Jurkat, Clone E6-1 (cell line): ENCODE measurements around the gene NRSN2.
"Not testable (repeated sequence)": the region's sequence is repeated elsewhere in the genome, so short reads cannot be mapped to it uniquely, and the experiment has no call there.

Experiments used
- DNase-seq: peaks from one replicate; pipeline ENCODE4 v3.0.0-alpha.2; 2011; ENCODE audit warnings: low read depth, low spot score
- H3K4me3 ChIP-seq: 2 replicates; pipeline ENCODE4 v1.5.1; 2011; ENCODE audit warnings: mild to moderate bottlenecking, low read length, control low read depth, moderate library complexity

NRSN2 gene

DNA sequence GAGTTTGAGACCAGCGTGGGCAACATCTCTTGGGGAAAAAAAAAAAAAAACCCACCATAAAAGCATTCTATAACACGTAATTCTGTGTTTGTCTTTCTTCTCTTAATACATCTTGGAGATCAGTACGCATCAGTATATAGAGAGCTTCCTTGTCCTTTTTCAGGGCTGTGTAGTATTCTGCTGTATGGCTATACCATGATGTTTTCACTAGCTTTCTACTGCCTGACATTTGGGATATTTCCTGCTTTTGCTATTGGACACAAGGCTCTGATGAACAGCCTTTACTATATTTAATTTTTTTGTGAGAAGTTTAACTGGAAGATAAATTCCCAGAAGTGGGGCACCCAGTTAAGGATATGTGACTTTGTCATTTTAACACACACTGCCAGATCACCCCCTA lies 40.6 kb downstream of the NRSN2 start:
- no peak overlapping the region for H3K4me3 ChIP-seq
- no peak for DNase-seq

DNA sequence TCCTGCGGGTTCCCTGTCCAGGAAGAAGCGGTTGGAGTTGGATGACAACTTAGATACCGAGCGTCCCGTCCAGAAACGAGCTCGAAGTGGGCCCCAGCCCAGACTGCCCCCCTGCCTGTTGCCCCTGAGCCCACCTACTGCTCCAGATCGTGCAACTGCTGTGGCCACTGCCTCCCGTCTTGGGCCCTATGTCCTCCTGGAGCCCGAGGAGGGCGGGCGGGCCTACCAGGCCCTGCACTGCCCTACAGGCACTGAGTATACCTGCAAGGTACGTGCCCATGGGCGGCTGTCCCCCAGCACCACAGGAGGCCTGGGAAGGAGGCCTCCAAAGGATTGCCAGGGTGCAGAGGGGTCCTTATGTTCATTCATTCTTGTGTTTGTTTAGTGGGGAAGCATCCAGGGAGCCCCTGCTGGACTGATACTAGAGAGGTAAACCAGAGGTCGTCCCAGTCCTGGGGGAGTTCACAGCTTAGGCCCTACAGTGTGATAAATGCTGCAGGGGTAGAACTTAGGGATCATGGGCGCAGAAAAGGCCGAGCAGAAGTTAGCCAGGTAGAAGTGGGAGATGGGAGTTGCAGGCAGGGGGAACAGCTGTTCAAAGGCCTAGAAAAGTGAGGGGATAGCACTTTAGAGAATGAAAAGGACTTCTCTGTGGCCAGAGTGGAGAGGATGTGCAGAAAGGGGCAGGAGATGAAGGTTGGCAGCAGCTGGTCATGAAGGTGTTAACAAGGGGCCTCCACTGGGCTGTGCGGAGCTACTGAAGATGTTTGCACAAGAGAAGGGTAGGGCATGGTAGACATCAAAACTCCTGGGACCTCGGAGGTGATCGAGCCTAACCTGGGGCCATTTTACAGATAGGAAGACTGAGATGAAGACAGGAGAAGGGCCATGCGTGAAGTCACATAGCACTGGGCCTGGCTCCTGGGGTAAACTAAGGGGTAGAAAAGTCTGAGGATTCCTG lies 41.4 kb downstream of the NRSN2 start:
- H3K4me3 ChIP-seq, result no peak overlapping the region
- DNase-seq, result no peak

DNA sequence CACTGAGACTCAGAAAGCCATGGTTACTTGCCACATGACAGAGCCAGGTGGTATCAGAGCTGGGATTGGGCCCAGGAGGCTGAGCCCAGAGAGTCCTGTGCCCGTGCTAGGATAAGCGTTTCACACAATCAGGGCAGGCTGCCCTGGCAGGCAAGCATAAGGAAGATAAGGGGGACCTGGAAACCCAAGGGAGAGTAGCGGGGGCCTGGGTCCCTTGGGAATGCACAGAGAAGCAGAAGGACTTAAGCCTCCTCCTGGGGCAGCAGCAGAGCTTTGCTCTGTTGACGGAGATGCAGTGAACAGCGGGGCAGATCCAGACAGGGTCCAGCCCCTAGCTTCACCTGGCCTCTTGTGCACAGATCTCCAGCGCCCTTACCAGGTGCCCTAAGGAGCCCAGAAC lies 42.3 kb downstream of the NRSN2 start:
- DNase-seq, result no peak
- no peak overlapping the region for H3K4me3 ChIP-seq

DNA sequence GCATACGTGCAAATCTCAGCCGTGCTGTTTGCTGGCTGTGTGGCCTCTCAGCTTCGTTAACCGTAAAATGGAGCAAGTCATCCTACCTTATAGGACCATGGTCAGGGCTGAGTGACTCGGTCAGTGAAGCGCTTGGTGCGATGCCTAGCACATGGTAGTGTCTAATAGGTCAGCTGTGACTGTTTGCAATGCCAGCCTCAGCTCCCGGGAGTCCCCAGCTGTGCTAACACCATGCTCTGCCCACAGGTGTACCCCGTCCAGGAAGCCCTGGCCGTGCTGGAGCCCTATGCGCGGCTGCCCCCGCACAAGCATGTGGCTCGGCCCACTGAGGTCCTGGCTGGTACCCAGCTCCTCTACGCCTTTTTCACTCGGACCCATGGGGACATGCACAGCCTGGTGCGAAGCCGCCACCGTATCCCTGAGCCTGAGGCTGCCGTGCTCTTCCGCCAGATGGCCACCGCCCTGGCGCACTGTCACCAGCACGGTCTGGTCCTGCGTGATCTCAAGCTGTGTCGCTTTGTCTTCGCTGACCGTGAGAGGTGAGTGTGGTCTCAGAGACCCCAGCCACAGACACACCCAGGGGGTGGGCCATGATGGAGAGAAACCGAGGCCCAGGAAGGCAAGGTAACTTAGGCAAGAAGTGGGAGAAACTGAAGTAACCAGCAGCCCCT lies 44.3 kb downstream of the NRSN2 start:
- no peak overlapping the region for H3K4me3 ChIP-seq
- DNase-seq, result no peak

- not testable (repeated sequence) for DNase-seq
Observed at GRCh38 chr20:393296-393695, 46.4 kb downstream of the NRSN2 start.

GRCh38 chr20:396252-396618 lies 49.3 kb downstream of the NRSN2 start:
- H3K4me3 ChIP-seq, result no peak overlapping the region
- DNase-seq, result no peak

More at GRCh38 chr20:393296-393695, 46.4 kb downstream of the NRSN2 start:
- not testable (repeated sequence) for H3K4me3 ChIP-seq

GRCh38 chr20:396619-397431 lies 49.9 kb downstream of the NRSN2 start:
- DNase-seq, result no peak
- H3K4me3 ChIP-seq, result no peak overlapping the region

- no peak overlapping the region for H3K4me3 ChIP-seq
- DNase-seq, result no peak
Observed at GRCh38 chr20:397432-398237, 50.7 kb downstream of the NRSN2 start.

GRCh38 chr20:399182-399707 lies 52.3 kb downstream of the NRSN2 start:
- no peak overlapping the region for H3K4me3 ChIP-seq
- no peak for DNase-seq

GRCh38 chr20:400128-400453 lies 53.2 kb downstream of the NRSN2 start:
- no peak for DNase-seq
- H3K4me3 ChIP-seq, result no peak overlapping the region

- DNase-seq, result peak; percentile 25
- no peak overlapping the region for H3K4me3 ChIP-seq
Observed at GRCh38 chr20:400454-401275, 53.8 kb downstream of the NRSN2 start.

DNA sequence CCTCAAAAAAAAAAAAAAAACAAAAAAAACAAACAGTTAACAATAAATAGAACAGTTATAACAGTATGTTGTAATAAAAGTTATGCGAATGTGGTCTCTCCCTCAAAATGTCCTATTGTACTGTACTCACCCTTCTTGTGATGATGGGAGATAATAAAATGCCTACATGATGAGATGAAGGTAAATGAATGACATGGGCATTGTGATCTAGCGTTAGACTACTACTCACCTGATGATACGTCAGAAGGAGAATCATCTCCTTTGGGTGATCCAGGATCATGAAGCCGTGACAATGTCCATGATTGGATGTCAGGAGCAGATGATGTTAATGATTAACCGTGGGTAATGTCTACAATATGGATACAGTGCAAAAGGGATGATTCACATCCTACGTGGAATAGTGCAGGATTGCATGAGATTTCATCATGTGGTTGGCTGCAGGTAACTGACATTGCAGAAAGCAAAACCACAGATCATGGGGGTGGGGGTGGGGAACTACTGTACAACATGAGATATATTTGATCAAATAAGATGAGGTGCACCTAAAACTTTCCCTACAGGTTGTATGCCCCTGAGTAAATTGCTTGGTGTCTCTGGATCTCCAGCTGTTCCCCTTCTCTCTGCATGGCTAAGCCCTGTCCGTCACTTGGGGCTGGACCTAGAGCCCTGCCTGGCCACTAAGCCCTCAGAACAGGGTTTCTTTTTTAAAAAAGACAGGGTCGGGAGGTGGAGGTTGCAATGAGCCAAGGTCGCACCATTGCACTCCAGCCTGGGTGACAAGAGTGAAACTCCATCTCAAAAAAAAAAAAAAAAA lies 55.0 kb downstream of the NRSN2 start:
- DNase-seq, result peak; percentile 67
- H3K4me3 ChIP-seq, result peak overlapping the region; percentile 21

DNA sequence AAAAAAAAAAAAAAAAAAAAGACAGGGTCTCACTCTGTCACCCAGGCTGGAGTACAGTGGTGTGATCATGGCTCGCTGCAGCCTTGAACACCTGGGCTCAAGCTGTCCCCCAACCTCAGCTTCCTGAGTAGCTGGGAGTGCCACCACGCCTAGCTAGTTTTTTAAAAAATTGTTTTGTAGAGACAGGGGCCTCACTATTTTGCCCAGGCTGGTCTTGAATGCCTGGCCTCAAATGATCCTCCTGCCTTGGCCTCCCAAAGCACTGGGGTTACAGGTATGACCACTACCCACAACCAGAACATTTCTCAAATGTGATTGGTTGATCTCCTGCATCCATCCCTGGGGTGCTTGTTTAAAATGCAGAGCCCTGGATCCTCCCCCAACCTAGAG lies 55.6 kb downstream of the NRSN2 start:
- no peak overlapping the region for H3K4me3 ChIP-seq
- peak; percentile 66 for DNase-seq

GRCh38 chr20:402898-403581 lies 56.1 kb downstream of the NRSN2 start:
- H3K4me3 ChIP-seq, result no peak overlapping the region
- DNase-seq, result no peak

- H3K4me3 ChIP-seq, result no peak overlapping the region
- DNase-seq, result no peak
Observed at GRCh38 chr20:403582-403957, 56.7 kb downstream of the NRSN2 start.

DNA sequence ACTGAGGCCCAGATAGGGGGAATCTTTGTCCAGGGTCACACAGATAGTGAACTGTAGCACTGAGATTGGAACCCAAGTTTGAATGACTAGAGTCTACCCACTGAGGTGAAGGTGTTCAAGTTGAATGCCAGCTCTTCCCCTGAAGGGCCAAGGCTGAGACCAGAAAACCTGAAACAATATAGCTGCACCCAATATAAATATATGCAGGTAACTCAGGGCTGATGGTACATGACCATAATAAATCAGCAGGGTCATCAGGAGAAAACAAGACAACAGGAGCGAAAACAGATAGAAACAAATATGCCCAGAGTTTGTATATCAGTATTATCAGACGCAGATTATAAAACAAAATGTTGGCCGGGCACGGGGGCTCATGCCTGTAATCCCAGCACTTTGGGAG lies 57.2 kb downstream of the NRSN2 start:
- no peak overlapping the region for H3K4me3 ChIP-seq
- no peak for DNase-seq
